Stimulated activated CD8-positive, alpha-beta memory T cell treated with anti-CD3 and anti-CD28 coated beads, Interleukin-4, amount 100 ng/mL, for 4 hours (primary cell): ENCODE measurements around the gene HSF4.

Experiments
- DNase-seq, 2 donors: peaks; one replicate each; pipeline ENCODE4 v3.0.0-alpha.2; 2020; ENCODE audit warnings: low read depth in 2 of 2, low spot score in 1 of 2

HSF4 gene

DNA sequence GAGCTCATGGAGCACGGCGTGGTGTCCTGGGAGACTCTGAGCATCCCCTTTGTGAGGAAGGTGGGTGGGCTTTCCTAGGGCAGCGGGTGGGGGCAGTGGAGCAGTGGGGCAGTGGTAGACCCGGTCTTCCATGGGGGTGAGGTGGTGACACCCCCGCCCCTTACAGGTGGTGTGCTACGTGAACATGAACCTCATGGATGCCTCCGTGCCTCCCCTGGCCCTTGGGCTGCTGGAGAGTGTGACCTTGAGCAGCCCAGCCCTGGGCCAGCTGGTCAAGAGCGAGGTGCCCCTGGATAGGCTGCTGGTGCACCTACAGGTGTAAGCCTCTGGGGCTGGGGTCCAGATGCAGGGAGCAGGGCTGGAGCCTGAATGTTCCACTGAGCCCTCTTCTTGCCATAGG, 35.9 kb downstream of the HSF4 start:
- DNase-seq: no peak

DNA sequence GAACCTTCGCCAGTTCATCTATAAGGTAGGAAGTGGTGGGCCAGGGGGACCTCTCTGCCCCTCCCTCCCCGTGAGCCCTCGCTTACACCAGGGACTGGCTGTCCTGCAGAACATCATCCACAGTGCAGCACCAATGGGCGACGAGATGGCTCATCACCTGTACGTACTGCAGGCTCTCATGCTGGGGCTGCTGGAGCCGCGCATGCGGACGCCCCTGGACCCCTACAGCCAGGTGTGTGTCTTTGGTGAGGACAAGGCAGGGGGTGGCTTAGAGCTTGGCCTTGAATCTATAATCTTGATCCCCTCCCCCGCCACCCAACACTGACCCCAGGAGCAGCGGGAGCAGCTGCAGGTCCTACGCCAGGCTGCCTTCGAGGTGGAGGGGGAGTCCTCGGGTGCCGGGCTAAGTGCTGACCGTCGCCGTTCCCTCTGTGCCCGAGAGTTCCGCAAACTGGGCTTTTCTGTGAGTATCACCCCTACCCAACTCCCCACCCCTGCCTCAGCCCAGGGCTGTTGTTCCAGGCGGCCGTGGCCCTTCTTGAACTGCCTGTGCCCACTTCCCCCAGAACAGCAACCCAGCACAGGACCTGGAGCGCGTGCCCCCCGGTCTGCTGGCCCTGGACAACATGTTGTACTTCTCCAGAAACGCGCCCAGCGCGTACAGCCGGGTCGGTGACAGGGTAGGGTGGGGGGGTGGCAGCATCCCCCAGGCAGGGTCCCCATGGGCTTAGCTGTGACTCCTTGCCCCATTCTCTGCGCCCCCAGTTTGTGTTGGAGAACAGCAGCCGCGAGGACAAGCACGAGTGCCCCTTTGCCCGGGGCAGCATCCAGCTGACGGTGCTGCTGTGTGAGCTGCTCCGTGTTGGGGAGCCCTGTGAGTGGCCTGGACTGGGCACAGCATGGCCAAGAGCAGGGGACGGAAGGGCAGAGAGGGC, 37.1 kb downstream of the HSF4 start:
- no peak for DNase-seq

DNA sequence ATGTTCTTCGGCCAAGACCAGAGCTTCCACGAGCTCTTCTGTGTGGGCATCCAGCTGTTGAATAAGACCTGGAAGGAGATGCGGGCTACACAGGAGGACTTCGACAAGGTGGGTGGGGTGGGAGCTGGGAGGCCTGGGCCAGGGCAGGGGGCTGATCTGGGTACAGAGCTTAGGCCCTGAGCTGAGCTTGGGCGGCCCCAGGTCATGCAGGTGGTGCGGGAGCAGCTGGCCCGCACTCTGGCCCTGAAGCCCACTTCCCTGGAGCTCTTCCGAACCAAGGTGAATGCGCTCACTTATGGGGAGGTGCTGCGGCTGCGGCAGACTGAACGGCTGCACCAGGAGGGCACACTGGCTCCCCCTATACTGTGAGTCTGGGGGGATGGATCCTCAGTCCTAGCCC, 37.9 kb downstream of the HSF4 start:
- DNase-seq: no peak

DNA sequence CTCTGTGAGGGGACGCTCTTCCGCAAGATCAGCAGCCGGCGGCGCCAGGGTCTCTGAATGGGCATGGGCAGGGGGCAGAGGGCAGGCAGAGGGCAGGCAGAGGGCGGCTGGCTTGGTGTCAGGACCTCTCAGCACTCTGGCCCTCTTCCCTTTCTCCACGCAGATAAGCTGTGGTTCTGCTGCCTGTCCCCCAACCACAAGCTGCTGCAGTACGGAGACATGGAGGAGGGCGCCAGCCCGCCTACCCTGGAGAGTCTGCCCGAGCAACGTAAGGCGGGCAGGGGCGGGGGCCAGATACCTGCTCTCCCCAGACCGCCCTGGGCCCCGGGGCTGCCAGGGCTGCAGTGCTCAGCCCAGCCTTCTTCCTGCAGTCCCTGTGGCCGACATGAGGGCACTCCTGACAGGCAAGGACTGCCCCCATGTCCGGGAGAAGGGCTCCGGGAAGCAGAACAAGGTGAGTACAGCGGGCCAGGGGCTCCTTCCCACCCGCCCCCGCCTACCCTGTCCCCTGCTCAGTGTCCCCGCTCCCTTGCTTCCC, 38.5 kb downstream of the HSF4 start:
- DNase-seq: no peak

DNA sequence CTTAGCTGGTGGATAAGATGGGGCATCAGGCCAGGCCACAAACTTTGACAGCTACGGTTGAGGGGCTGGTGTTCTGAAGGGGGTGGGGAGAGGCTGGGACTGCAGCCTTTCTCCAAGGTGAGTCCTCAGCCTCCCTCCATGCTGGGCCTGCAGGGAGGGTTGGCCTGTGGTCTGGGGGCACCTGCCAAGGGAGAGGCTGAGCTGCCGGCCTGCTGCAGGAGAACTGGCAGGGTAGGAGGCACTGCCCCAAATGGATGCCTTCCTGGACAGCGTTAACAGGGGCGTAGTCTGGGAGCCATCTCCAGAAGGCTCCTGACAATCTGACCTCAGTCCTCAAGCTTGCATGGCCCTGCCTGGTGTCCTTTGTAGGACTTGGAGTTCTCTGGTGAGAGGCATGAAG, 39.5 kb downstream of the HSF4 start:
- DNase-seq: no peak

DNA sequence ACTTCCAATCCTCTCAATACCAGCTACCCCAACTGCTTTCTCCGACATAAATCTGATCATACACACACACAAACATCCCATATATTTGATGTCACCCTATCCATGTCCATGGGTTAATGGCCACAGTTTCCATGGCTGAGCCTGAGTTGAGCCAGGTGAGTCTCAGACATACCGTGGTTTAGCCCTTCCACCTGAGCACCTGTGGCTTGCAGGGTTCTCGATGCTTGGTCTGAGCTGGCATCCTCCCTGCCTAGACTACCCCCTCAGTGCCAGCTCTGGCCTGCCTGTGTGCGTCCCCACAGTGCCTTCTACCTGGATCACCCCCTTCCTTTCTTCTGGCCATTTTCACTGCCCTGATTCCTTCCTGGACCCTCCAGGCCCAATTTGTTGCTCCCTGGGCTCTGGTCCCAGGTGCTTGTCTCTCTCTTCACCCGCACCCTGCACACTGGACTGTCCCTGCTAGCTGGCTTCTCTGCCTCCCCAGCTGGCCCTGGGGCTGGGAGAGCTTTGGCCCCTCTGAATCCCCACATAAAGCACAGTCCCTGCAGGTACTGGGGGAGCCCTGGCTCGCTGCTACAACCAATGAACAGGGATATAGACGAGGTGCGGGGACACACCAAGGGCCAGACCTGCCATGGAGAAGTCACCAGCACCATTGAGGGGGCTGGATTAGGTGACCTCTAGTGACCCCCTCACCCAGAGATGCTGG, 41.7 kb downstream of the HSF4 start:
- DNase-seq: no peak

DNA sequence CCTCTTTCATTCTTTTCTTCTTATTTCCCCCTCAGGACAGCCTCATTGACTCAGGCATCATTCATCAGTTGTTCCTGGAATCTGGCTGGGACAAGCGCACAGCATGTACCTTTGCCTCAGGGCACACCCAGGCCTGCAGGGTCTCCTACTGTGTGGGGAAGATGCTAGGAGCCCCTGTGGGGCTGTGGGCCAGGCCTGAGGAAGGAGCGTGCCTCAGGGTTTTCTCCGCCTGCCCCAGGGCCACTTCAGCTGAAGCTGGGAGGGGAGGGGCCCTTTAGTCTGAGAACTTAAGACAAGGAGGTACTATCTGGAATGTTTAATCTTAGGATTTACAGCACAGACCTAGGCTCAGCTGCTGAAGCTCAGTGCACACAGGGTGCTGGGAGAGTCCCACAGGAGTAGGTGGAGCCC, 42.3 kb downstream of the HSF4 start:
- DNase-seq: no peak

DNA sequence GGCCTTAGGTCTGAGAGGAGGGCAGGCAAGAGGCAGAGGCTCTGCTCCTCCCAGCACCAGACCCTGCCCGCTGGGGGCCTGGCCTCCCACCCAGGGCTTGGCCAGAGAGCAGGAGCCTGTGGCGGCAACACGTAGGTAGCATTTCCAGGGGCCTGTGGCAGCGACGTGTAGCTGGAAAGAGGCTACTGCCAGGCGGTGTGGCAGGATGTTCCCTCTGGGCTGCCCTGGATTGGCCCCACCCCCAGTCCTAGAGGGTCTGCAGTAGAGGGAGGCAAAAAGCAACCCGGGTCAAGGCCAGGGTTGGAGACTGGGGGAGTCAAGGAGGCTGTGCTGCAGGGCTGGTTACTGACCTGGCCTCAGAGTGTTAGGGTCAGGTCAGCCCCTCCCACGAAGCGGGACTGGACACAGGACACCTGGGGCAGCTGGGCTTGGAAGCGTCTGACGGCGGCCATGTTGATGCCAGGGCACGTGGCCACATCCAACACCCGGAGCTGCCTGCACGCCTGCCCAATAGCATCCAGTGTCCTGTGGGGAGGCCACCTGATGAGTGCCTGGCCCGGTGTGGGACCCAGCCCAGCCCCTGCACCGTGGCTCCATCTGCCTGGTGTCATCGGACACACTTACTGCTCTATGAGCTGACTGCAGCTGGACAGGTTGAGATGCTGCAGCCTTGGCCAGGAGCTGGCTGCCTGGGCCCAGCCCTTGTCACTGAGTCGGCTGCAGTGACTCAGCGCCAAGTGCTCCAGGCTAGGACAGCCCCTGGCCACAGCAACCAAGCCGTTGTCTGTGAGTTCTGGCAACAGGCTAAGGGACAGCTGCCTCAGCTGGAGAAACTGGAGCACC, 42.9 kb downstream of the HSF4 start:
- no peak for DNase-seq

DNA sequence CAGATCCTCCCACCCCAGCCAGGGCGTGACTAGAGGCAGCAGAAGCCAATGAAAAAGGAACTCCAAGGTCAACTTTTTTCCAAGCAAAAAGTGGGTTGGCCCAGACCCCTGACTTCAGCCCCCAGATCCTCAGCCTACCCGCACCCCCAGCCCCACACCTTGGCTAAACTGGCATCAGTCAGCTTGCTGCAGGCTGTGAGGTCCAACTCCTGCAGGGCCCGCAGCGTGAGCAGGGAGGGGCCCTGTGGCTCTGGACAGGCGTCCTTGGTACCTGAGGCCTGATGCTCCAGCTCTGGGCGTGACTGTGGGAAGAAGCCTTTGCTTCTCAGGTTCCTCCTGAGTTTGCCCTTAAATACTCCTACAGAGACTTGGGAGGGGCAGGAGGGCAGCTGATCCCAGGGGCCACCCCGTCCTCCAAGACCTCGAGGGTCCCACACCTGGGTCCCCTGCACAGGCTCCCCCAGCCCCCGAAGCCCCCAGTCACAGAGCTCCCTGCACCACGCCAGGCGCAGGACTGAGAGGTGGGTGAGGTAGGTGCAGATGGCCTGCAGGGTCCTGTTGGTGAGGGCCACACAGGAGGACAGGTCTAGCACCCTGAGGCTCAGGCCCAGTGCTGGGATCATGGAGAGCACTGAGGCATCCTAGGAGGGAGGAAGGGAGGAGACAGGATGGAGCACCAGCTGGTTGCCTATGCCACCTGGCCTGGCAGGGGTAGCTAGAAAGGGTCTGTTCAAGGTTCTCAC, 43.8 kb downstream of the HSF4 start:
- DNase-seq: no peak

DNA sequence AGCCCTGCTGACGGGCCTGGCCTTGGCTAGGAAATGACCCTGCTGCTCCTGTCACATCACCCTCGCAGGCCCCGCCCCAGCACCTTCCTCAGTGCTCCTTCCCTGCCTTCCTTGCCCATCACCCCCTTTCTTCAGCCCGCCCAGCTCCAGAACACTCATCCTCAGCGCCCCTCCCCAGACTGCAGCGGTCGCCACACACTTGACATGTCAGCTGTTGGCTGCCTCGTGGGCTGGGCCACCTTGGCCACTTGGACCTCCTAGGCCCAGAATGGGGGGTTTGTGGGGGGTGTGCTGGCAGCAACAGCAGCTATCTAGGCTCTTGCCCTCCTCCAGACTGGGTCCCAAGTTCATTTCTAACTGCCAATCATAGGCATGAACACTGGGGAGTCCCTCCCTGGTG, 45.0 kb downstream of the HSF4 start:
- DNase-seq: no peak

DNA sequence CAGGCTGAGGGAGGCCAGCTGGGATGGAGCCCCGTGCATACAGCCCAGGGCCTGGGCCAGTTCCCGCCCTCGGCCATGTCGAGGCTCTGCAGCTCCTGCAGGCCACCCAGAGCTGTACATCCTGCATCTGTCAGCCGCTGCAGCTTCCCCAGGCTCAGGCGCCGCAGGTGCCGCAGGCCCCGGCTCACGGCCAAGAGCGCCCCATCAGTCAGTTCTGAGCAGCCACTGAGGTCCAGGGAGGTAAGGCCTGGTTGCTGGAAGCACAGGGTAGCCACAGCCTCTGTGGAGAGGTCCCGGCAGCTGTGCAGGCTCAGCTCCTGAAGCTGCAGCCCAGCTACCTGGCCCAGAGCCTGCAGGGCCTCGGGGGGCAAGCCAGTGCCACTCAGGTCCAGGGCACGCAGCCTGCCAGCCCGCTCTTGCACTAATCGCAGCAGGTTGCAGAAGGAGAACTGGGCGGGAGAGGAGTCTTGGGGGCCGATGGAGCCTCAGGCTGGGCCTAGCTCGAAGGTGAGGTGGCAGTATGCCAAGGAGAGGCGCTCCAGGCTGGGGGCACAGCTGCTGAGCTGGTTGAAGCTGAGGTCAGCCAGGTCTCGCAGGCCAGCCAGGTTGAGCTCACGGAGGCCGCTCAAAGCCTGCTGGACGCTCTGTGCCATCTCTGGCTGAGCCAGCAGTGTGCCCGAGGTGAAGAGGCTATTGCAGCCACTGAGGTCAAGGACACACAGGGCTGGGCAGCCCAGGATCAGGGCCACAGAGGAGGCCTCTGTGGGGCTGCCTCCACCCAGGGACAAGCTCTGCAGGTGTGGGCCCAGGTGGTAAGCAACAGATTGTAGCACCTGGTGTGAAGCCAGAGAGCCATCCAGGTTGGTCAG, 45.8 kb downstream of the HSF4 start:
- no peak for DNase-seq

DNA sequence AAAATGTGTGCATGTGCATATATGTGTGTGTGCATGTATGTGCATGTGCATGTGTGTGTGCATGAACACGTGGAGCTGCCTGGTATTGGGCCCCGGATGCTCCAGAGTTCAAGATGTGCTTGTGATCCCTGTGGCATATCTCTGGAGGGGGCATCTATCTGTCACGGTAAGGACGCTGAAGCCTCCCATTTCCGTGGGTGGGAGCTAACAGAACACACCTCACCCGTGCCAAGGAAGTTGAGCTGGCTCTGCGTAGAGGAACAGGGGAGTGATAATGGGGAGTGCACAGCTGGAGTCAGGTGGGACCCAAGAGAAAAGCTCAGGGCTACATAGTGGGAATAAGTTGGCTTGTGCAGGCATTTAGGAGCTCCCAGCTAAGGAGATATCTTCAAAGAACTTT, 47.1 kb downstream of the HSF4 start:
- DNase-seq: no peak

DNA sequence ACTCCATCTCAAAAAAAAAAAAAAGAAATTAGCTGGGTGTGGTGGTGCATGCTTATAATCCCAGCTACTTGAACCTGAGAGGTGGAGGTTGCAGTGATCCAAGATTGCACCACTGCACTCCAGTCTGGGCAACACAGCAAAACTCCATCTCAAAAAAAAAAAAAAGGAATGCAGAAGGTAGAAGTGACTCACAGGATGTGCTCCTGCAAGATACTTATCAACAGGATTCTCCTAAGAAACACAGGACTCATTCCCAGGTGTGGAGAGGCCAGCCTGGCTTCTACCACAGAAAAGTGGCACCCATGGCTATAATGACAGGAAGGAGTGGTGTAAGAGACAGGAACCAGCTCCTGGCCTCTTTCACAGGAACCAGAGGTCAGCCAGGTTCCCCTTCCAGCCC, 48.2 kb downstream of the HSF4 start:
- no peak for DNase-seq

DNA sequence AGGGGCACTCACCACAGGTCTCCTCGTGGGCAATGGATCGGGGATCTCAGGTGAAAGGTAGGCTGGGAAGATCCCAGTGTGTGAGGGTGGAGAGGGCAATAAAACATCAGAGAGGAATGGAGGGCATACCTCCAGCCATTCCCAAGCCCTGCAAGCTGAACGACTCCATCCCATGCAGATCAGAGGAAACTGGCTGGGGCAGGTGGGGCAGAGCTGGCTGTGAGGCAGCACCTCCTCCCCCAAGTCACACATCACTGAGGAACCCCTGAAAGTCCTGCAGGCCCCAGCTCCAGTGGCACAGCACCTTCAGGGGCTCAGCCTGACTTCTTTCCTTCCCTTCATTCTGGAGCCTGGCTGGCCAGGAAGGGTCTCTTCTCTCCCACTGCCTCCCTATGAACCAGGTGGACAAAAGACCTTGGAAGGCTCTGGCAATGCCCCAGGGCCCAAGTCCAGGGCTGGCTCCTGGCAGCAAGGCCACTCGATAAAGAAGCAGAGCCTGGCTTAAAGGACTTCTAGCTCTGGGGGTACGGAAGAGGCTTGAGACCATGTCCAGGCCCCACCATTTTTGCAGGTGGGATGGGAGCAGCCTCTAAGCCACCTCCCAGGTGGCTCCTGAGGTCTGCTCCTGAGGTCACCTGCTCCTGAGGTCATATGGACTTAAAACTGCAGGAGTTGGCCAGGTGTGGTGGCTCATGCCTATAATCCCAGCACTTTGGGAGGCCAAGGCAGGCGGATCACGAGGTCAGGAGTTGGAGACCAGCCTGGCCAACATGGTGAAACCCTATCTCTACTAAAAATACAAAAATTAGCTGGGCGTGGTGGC, 48.9 kb downstream of the HSF4 start:
- no peak for DNase-seq

DNA sequence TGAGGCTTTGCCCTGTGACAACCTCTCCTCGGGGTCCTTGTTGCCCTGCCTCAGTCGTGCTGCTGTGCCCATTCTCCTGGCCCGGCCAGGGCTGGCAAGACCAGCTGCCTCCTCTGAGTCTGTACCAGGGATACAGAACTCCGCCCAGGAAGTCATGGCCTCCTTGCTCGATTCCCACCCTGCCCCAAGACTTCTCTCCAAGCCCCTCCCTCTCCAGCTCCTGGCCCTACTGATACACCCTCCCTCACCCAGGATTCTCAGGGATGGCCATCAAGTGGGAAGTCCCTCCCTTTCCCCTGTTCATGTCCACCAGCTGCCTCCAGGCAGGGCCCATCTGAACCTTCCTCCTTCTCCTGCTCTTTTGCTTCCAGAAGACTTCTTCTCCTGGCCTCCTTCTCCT, 51.2 kb downstream of the HSF4 start:
- DNase-seq: no peak

DNA sequence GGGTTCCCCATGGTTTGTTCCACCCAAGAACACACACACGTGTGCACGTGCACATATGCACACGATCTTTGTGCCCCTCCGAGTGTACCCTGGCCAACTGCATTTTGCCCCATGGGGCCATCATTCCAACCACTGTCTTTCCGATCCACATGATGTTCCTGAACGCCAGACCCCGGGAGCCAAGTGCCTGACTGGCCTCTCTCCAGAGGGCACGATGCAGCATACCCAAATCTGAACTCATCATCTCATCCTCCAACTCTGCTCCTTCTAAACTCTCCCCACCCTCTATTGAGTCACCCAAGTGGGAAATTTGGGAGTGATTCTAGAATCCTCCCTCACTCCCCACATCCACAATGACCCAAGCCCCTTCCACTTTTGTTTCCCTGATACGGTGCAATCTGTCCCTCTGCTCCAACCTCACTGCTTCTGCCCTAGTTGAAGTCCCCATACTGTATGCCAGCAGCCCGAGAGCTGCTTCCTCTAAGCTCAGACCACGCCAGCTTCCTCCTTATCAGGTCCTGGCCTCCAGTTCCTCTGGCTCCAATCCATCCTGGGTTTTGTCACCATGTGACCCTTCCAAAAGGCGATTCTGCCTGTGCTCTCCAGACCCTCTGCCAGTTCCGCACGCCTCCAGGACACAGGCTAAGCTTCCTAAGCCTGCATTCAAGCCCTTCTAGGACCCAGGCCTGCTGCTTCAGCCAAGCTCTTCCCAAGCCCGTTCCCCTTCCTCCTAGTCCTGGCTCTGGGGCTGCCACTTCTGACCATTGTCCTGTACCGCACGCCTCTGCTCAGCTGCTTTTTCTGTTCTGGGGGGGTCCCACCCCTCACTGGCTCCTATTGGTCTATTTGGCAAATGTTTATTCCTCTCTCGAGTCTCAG, 52.3 kb downstream of the HSF4 start:
- DNase-seq: no peak
